ENCODE data around the gene MALAT1.

The MALAT1 gene

DNA sequence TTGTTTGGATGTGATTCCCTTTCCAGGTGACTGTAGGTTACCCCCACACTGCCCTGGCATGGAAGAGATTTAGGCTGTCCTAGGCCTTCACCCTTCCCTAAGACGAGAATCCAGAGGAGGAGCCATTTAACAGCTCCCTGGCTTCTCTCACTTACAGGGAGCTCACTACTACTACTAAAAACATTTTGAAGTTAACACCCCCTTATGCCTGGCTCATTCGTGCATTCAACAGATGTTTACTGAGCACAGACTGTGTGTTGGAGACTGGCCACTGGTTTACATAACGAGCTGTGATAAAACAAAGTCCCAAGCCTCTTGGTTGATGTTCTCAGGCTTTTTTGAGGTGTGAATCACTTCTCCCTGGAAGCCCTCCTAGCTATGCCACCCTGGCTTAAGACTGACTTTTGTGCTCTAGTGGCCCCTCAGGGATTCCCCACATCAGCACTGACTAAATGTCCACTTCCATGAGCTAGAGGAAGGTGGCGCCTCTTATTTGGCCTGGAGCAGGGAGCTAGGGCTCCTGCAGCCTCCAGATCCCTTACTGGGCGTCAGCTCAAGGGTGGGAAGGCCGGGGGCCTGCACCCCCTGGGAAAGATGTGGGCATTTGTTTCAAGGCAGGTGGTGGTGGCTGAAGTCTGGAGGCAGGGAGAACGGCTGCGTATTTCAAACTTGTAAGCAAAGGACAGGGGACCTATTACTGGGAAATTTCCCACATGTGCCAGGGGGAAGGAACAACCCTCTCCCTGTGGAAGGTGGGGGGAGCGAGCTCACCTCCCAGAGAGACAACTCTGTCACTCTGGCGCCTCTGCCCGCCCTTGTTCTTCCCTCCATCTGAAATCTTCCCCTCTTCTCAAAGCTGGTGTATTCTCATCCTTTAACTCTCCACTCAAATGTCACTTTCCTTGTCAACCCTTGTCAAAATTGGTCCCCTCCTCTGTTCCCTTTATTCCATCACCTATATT lies 19.4 kb upstream of the MALAT1 start:
- DNase-seq = peak; percentile 40

DNA sequence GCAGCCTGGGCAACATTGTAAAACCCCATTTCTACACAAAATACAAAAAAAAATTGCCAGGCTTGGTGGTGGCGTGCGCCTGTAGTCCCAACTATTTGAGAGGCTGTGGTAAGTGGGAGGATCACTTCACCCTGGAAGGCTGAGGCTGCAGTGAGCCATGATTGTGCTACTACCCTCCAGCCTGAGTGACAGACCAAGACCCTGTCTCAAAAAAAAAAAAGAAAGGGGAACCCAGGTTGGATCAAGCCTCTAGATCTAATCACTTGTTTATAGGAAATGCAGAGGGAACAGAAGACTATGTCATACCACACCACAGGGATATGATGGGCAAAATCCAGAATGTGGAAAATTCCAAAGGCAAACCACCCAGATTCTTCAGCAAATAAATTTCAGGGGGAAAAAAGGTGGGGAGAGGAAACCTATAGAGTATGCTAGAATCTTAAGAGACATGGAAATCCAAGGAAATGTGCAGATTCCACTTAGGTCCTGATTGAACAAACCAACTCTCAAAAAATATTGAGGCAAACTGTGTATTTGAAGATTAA lies 16.5 kb upstream of the MALAT1 start:
- DNase-seq = no peak

- DNase-seq = no peak
These were observed 13.0 kb upstream of the MALAT1 start for GRCh38 chr11:65485920-65486219.

DNA sequence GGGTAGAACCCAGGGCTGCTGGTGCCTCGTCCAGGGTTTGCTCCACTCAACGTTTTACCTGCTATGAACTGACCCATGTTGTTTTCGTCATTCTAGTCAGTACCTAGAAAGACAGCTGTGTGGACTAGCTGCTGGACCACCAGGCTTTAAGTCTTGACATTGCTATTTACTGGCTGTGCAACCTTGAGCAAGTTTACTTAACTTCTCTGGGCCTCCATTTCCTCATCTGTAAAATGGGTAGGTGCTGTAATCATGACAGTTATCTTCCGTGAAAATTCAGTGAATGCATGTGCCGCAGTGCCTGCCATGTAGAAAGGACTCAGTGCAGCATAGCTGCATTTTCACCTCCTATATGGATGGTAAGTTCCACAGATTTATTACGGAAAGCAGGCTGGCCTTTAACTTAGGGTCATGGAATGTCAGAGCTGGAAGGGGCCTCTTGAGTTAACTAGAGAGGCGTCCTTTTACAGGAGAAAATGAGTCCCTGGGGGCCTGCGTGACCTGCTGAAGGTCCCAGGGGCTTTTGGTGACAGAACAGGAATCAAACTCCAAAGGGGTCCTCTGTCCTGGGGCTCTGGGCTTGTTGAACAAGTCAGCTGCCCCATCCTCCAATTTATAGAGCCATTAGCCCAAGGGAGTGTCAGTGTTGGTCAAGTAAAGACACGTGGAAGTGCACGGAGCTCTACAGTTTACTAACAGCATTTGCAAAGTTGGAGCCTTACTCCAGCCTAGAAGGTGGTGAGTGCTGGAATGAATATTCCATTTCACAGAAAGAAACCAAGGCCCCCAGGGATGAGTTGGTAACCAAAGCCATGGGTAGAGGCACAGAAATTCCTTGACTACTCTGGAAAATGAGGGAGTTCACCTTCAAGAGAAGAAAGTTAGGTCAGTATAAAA lies 12.0 kb upstream of the MALAT1 start:
- no peak for DNase-seq

GRCh38 chr11:65487467-65488272 lies 11.2 kb upstream of the MALAT1 start:
- DNase-seq = peak; percentile 98

DNA sequence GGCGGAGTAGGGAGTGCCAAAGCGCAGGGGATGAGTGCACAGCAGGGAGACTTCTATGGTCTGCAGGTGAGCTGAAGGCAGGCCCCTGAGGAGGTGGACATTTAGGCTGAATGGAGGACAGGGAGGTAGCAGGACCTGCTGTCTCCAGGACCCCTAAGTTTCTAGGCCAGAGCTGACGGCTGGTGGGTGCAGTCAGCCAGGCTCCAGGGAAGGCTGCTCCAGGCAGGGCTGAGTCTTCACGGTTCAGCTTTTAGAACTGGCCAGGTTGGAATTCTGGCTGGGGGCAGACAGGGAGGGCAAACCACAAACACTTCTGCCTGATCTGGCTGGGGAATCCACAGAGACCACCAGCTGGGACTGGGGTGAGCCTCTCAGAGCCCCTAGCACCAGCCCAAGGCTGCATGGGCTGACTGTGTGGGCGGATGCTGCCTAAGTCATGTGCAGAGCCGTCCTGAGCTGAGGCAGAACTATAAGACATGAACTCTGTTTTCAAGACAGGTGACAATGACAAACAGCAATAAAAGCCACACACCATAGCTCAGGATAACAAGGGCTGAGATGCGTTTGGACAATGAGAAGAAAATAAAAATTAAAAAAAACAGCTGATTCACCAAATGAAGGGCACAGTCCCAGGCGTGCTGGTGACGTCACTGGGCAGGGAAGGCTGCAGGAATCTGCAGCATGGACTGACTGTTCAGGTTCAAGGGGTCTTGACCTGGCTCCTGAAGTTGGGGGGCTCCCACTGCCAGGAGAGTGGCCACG lies 10.4 kb upstream of the MALAT1 start:
- no peak for DNase-seq

- no peak for DNase-seq
These were observed 9.7 kb upstream of the MALAT1 start for GRCh38 chr11:65489035-65489705.

GRCh38 chr11:65489706-65490320 lies 9.0 kb upstream of the MALAT1 start:
- no peak for DNase-seq

- DNase-seq = no peak
These were observed 7.7 kb upstream of the MALAT1 start for GRCh38 chr11:65491163-65491465.

DNA sequence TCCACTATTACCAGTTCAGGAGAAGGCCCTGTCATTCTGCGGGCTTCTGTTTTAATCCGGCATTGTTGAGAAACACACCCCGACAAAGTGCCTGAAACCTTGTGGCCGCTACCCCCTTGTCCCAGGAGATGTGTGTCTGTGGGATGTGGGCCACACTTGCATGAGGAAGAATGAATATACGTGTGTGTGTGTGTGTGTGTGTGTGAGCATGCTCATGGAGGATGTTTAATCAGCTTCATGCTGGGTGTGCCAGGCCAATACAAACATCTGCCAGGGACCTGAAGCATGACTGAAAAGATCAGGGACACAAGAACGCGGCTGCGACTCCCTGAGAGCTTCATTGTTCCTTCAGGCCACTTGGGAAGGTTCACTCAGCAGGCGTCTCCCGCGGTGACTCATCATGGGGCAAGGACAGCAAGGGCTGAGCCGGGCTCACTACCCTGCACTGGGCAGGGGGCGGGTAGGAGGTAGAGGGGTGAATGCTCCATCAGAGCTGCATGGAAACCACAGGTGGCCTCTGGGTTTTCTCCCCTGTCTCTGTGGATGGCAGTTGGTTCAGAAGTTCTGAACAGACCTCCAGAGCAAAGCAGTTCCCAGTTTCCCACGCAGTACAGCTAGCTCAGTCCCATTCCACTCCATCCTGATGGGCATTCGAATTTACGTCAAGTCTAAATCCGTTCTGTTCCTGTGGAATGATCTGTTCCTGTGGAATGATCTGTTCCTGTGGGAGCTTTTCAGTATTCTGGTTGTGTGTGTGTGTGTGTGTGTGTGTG lies 7.0 kb upstream of the MALAT1 start:
- peak; percentile 77 for DNase-seq

- no peak for DNase-seq
These were observed 6.5 kb upstream of the MALAT1 start for GRCh38 chr11:65492387-65492636.

GRCh38 chr11:65492637-65493366 lies 6.0 kb upstream of the MALAT1 start:
- DNase-seq = no peak

DNA sequence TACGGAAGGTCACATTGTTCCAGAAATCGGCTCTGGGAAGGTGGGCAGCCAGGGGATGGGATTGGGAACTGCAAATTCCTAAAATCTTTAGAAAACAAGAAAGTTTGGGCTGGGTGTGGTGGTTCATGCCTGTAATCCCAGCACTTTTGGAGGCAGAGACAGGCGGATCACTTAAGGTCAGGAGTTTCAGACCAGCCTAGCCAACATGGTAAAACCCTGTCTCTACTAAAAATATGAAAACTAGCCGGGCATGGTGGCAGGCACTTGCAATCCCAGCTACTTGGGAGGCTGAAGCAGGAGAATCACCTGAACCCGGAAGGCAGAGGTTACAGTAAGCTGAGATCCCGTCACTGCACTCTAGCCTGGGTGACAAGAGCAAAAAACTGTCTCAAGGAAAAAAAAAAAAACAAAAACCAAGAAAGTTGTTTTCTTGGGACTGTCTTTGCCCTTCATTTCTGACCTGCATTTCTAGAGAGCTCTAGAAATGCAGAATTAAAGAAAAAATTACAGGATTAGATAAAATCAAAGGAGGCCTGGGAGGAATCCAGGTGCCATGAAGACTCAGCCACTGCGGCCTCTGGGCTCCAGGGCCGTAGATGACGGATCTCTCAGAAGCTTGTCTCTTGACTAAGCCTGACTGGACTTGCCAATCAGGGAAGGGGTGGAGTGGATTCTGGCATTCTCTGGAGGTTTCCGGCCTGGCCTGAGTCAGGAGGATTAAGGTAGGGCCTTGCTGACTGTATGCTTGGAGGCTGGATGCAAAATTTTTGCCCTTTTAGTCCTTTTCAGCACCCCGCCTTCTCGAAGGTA lies 5.3 kb upstream of the MALAT1 start:
- DNase-seq = no peak

DNA sequence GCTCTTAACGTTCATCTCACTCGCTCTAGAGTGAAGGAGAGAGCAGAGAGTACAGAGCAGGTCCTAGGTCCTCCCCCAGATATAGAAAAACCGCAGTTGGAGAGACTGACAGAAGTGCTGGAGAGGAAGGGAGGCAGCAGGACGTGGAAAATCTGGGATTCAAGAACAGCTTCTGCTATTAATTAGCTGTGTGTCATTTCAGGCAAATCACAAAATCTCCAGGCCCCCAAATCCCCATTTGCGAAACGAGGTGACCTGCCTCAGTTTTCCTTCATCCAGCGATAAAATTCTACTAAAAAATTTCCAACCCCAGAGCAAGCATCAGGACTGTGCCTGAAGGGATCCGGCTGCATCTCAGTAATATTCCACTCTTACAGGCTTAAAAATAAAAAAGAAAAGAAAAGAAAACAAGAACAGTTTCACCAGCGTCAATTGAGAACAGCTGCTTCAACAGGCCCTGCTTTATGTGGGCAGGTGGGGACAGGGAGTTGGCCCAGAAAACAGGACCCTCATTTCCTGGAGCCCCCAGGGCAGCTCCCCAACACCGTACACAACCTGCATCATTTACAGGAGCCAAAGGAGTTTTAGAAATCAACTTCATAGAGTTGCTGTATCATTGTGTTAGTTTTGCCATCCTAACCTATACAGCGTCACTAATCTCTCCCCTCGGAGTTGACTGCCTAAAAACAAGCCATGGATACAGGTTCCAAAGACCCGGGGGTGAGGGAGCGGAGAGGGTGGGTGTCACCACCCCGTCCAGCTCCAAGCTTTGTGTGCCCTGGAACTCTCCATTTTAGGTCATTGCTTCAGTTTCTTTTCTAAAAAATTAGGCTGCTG lies 2.3 kb upstream of the MALAT1 start:
- DNase-seq = no peak

GRCh38 chr11:65497141-65498041 lies 1.5 kb upstream of the MALAT1 start:
- DNase-seq = peak; percentile 98

GRCh38 chr11:65498042-65498726 lies 661 bp upstream of the MALAT1 start:
- DNase-seq = peak; percentile 67

DNA sequence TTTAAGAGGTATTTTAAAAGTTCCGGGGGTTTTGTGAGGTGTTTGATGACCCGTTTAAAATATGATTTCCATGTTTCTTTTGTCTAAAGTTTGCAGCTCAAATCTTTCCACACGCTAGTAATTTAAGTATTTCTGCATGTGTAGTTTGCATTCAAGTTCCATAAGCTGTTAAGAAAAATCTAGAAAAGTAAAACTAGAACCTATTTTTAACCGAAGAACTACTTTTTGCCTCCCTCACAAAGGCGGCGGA lies 193 bp upstream of the MALAT1 start:
- DNase-seq = no peak

Data from NCI-H1436 (cell line).